ENCODE measurements around the gene MTUS2. TPM values are rescaled to one million over a fixed set of nuclear protein-coding genes. Genes with fewer than 3 reads are reported as not detected.

Gene MTUS2
- total and polyA plus RNA-seq, 2 donors (not counting 3 experiments of a cell fraction or from before 2014, with no cell fraction given) = not detected

DNA sequence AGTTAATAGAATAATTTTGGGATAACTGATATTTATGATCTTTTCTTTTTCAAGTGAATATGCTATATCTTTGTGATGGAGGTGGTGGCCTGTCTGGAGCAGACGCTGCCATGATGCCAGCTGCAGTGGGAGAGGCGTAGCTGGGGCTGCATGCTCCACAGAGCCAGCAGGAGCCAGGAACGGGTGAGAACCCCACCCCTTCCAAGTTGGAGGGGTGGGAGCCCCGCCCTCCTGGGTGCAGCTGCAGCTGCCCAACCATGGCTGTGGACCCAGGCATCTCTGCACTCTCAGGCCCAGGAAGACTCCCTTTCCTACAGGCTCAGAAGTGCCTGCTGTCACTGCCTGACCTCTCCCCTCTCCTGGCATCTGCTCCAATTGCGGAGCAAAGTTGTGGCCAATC, 402.3 kb downstream of the MTUS2 start:
- Histone ChIP-seq H4K20me1 (replicated peaks; ENCODE audit: control insufficient read depth, extremely low read depth, insufficient read depth, low read length) (no peaks in the 10 kb centered on the region), H3K27me3 (ENCODE audit: control insufficient read depth in 2 of 2, insufficient read depth in 2 of 2, low read length in 2 of 2) (no peaks in the 10 kb centered on the region), H3K27ac (ENCODE audit: insufficient read depth, low read depth, low read length) (no peak overlapping the region), H3K9ac (replicated peaks; ENCODE audit: extremely low read depth, insufficient read depth, low read length) (no peak overlapping the region), H3K4me3 (replicated peaks in 1 of 3; ENCODE audit: insufficient read depth in 1 of 3, low read depth in 1 of 3, low read length in 3 of 3) (no peak overlapping the region), H2AFZ (ENCODE audit: low read depth, low read length) (no peak overlapping the region), H3K79me2 (ENCODE audit: control insufficient read depth, insufficient read depth, low read length) (no peaks in the 10 kb centered on the region), H3K36me3 (ENCODE audit: control insufficient read depth in 2 of 2, extremely low read depth in 1 of 2, insufficient read depth in 2 of 2, low read length in 2 of 2) (no peaks in the 10 kb centered on the region), H3K4me1 (ENCODE audit: control insufficient read depth, extremely low read depth, insufficient read depth, low read length) (no peaks in the 10 kb centered on the region), H3K9me3 (replicated peaks; ENCODE audit: control insufficient read depth, insufficient read depth, low read length) (peaks cover 2% of the 10 kb centered on the region), H3K4me2 (ENCODE audit: insufficient read depth, low read length) (no peak overlapping the region), H3K9me1 (replicated peaks; ENCODE audit: control insufficient read depth, extremely low read depth, insufficient read depth, low read length) (no peaks in the 10 kb centered on the region)
- no peak for DNase-seq (ENCODE audit: low read depth, low spot score)
- no peak for TF ChIP-seq EZH2 (IDR thresholded peaks at IDR 0.05; ENCODE audit: borderline replicate concordance, low read depth, low read length, severe bottlenecking)
- TF ChIP-seq JUN (IDR thresholded peaks at IDR 0.05; ENCODE audit: borderline replicate concordance, insufficient read depth, insufficient read length, low read depth) = no peak
- no peak for TF ChIP-seq FOS (IDR thresholded peaks at IDR 0.05; ENCODE audit: borderline replicate concordance, insufficient read depth, low read length)
- no peak for TF ChIP-seq POLR2AphosphoS5 (IDR thresholded peaks at IDR 0.05; ENCODE audit: insufficient read depth, low read depth, low read length)
- TF ChIP-seq POLR2A (IDR thresholded peaks at IDR 0.05; ENCODE audit: low read depth, low read length) = no peak
- TF ChIP-seq, protein P1, sequence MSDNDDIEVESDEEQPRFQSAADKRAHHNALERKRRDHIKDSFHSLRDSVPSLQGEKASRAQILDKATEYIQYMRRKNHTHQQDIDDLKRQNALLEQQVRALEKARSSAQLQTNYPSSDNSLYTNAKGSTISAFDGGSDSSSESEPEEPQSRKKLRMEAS (IDR thresholded peaks at IDR 0.05; ENCODE audit: insufficient read depth, insufficient read length) = no peak
- TF ChIP-seq MYC (IDR thresholded peaks at IDR 0.05; ENCODE audit: low read depth, low read length) = no peak
- TF ChIP-seq, protein P2, sequence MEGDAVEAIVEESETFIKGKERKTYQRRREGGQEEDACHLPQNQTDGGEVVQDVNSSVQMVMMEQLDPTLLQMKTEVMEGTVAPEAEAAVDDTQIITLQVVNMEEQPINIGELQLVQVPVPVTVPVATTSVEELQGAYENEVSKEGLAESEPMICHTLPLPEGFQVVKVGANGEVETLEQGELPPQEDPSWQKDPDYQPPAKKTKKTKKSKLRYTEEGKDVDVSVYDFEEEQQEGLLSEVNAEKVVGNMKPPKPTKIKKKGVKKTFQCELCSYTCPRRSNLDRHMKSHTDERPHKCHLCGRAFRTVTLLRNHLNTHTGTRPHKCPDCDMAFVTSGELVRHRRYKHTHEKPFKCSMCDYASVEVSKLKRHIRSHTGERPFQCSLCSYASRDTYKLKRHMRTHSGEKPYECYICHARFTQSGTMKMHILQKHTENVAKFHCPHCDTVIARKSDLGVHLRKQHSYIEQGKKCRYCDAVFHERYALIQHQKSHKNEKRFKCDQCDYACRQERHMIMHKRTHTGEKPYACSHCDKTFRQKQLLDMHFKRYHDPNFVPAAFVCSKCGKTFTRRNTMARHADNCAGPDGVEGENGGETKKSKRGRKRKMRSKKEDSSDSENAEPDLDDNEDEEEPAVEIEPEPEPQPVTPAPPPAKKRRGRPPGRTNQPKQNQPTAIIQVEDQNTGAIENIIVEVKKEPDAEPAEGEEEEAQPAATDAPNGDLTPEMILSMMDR (IDR thresholded peaks at IDR 0.05; ENCODE audit: extremely low read depth in 1 of 2, insufficient read depth in 1 of 2, low read depth in 1 of 2, low read length in 2 of 2) = no peak
- no peak for TF ChIP-seq GATA2 (IDR thresholded peaks at IDR 0.05; ENCODE audit: insufficient read depth, insufficient read length, low read depth, low read length)
- dilution Hi-C loops (cut with MboI; ENCODE audit: extremely low pct_ligation_motif_present, low sequenced_read_pairs) = no loop called here
- ChIA-PET POLR2A (no interaction called here), CTCF (no interaction called here)
- no TSS peak for BruUV-seq (replicated peaks)
- intact Hi-C loops (cut with micrococcal nuclease) = no loop called here
- FAIRE-seq = no peak
